NK-92 (cell line): Measurements from ENCODE around the gene ZMIZ1.

Experiments used
- DNase-seq: peaks from one replicate; lab custom pipeline; 2025; ENCODE audit not compliant: unreplicated experiment; lab: John Stamatoyannopoulos, UW

ZMIZ1 gene

DNA sequence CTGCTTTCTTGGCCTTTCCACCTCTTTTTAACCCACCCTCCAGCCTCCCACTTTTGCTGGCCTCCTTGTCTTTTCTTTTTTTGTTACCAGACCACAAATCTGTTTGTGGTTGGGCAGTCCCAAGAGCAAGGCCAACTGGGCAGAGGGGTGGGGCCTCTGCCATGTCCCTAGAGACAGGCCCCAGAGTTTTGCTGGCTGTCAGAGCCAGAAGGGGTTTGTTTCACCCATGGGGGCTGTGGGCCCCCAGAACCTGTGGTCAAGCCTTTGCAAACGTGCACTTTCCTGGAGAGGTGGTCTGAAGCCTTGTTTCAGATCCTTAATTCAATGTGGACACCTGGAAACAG is 10.3 kb downstream of the ZMIZ1 start:
- DNase-seq, result no peak

DNA sequence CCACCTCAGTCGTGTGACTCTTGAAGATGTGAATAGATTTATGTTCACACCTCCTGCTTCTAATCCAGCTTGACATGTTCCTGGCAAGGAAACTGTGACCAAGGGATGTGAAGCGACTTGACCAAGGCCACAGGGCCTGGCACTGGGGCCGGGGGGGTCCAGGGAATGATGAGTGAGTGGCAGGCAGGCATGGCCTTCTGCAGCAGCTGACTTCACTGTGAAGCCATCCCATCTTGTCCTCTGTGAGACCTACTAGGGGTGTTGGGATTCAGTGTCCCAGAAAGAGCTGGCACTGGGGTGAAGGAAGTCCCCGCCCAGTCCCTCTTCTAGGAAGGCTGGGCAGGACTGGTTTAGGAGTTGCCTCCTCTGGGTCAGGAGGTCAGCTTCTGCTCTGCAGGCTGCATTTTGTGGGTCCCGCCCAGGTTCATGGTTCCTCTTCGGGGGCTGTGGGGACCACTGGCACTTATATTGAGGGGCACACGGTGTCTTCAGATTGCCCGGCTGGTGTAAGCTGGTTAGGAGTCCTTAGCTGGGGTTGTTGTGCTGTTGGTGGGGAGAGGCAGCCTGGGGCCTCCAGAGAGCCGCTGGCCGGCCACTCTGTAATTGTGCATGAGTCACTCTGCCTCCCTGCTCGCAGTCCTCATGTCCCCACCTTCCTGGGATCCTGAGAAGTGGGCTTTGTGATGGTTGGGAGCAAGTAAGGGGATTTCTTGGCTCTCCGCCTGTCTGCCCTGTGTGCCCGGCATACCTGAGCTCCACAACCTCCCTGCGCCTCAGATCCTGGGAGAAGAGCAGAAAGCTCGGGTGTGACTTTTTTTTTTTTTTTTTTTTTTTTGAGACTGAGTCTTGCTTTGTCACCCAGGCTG is 11.0 kb downstream of the ZMIZ1 start:
- DNase-seq, result no peak

GRCh38 chr10:79081353-79082034 is 12.7 kb downstream of the ZMIZ1 start:
- DNase-seq, result no peak

DNA sequence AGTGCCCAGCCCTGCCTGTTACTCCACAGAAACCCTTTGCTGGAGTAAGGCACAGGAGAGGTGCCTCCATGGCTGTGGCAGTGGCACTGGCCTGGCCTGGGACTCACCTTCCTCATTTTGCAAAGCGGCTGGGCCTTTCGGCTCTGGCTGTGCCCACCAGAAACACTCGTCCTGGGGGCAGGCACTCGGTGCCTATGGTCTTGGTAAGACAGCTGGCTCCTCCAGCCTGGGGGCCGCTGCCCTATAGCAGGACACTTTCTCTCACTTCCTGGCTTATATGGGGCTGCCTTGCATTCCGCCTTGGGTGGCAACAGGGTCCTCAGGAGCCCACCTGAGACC is 13.2 kb downstream of the ZMIZ1 start:
- DNase-seq, result no peak

GRCh38 chr10:79082631-79083596 is 14.1 kb downstream of the ZMIZ1 start:
- DNase-seq, result no peak

DNA sequence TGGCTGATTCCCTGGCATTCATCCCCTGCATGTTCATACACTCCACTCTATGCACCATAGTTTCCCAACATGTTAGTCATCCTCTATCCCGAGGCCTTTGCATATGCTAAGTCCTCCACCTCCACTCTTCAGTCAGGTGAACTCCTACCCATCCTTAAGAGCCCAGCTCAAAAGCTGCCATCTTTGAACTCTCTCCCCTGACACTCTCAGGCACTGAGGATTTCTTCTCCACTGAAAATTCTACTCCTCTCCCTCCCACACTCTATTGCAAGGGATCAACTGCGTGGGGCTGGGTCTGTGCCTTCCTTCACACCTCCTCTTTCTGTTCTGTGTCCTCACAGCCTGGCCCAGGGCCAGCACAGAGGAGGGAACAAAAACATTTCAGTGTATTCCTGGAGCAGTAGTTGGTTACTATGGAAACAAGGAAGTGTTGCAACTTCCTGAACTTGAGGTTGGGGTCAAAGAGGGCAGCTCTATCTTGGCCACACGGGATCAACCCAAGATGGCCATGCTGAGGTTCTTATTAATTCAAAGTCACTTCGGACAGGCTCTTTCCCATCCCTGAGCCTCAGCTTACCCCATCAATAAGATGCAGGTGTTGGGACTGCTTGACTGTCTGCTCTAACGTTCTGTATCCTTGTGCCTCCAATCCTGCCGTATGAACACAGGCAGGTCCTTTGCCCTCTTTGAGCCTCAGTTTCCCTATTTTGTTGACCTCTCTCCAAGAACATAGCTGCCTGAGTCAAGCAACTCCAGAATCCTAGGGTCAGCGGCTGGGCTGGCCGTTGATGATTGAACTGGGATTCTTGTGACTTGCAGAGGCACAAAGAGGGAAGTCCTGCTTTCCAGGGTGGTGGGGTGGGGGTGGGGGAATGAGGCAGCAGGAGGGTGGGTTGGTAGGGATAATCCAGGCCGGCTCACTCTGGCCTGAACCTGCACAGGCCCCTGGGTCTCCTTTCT is 15.5 kb downstream of the ZMIZ1 start:
- DNase-seq, result no peak

DNA sequence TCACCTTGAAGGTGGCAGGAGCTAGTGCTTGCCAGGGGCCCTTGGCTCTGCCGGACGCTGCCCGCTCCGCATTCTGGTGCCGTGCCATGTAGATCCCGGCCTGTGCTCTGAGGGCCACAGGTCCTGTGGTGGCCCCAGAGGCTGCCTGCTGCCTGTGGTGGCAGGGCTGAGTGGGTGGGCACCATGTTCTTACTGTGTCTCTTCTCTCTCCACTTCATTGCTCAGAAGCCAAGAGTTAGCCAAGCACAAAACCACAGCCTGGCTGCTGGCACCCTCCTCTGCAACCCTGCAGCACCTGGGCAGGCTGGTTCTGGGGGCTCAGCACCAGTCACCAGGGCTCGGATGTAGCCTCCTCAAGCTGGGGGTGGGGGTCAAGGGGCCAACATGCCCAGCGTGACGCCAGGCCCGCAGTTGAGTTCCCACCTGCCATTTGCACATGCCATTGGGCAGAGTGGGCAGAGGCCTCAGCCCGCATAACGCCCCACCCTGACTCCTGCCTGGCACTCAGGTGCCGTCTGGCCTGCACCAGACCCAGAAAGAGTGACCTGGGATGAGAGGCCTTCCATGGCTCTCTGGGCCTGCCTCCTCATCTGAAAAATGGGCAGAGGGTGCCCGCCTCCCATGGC is 16.3 kb downstream of the ZMIZ1 start:
- no peak for DNase-seq

GRCh38 chr10:79086822-79087221 is 18.1 kb downstream of the ZMIZ1 start:
- DNase-seq, result no peak

GRCh38 chr10:79087721-79088120 is 19.0 kb downstream of the ZMIZ1 start:
- no peak for DNase-seq

- no peak for DNase-seq
Measured at GRCh38 chr10:79088176-79088575, 19.4 kb downstream of the ZMIZ1 start.

DNA sequence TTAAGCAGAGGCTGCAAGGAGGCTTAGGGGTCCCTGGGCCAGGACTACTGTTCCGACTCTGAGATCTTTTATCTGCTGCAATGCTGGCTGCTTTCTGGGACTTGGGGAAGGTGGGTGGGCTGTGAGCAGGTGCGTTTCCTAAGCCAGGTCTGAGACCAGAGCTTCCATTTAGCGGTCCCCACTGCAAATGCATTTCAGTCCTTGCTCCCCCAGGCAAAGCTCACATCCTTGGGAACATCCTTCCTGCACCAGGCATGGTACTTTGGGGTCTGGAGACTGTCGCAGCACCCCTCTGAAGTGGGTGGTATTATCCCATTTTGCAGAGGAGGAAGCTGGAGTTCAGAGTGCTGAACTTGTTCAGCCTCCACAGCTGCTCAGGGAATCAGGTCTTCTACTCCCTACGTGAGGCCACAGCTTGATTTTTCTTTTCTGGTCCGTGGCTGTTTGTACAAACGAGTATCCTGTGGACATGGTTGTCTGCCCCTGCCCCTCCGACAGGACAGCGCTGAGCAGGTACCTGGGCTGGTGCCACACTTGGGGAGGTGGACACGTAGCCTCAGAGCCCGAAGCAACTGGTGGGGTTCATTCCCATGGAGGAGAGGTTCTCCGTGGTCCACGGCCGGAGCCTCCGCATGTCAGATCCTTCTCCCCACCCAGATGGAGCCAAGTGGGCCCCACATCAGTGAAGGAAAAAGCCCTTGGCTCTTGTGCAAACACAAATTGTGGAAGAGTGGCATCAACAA is 20.0 kb downstream of the ZMIZ1 start:
- no peak for DNase-seq

- no peak for DNase-seq
Measured at GRCh38 chr10:79089632-79090031, 20.9 kb downstream of the ZMIZ1 start.

DNA sequence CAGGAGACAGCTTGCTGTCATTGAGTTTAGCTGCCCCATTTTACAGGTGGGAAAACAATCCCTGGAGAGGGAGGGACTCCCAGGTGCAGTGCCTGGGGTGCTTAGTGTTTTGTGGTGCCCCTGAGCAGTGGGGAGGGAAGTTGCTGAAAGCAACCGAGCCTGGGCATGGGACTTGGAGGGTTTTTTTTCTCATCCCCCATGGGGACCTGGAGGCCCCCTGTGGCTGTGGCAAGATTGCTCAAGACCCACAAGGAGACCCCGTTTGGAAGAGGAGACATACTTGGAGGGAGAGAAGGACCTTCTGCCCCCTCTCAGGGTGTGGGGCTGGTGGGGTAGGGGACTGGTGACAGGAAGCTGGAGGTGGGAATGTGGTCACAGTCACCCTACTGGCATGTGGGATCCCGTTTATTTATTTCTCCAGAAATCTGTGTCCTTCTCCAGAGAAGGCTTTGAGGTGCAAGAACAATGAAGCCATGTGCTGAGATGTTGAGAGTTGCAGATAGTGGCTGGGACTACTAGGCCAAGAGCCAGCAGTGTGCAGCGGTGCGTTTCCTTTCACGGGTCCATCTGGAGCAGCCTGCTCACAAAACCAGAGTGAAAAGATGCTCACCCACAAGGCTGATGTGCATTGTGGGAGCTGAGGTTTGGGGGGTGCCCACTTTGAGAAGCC is 21.5 kb downstream of the ZMIZ1 start:
- DNase-seq, result no peak

DNA sequence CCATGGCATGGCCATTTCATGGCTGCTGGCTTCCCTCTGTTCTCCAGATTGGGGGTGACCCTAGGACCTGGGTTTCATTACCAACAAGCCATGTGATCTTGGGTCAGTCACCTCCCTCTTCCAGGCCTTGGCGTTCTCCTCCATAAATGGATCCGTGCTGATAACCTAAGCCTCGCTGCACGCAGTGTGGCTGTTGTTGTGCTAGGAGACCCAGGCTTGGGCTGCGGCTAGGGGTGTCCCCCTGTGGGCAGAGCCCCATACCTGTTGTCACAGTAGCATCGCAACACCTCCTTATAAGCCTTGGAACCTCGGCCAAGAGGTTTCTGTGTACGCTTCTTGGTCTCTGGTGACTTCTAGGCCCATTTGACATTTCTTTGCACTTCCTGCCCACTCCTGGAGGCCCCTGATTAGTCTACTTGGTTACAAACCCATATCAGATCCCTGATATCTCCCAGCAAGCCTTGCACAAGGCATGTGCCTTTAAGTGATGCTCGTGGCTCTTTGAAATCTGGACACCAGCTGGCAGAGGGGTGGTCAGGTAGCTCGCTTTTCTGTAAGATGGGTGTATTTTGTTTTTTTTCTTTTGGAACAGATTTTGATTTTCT is 23.6 kb downstream of the ZMIZ1 start:
- DNase-seq, result no peak

DNA sequence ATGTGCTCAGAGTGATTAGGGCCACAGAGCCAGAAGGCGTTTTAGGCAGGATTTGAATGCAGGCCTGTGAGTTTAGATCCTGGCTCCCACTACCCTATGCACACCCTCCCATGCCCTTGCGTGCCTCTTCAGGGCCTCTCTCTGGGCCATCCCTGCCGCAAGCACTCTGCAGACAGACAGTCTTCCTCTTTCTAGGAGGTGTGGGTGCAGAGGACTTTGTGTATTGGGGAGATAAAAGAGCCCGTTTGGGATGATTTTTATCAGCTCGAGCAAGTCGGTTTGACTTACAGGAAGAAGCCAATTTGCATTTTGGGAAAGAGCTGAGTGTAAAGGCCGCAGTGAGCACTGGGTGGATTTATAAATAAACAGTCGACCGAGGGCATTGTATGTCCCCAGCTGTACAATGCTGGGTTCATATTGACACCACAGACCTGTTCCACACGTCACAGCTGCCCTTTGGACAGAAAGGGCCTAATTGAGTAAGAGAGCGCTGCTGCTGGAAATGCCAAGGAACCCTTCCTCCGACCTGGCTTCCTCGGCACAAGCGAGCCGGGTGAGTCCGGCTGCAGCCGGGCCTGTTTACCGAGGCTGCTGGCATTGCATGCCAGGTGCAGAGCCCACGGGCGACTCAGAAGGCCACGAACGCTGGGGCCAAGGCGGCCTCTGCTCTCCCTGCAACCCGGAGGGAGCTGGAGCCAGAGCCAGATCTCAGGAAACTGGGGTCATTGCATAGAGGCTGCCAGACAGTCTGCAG is 25.1 kb downstream of the ZMIZ1 start:
- DNase-seq, result no peak

GRCh38 chr10:79094412-79095175 is 25.8 kb downstream of the ZMIZ1 start:
- no peak for DNase-seq

GRCh38 chr10:79095316-79095715 is 26.6 kb downstream of the ZMIZ1 start:
- DNase-seq, result no peak
